K562 (cell line): ENCODE data around the gene ERN1. TPM values are rescaled to one million over a fixed set of nuclear protein-coding genes. Genes with fewer than 3 reads are reported as not detected.

Experiments
- ATF4 ChIP-seq: fragments of 450-650 bp; formaldehyde crosslinking; IDR thresholded peaks from 2 replicates; pipeline ENCODE4 v1.4.0; 2022; ENCODE audit warnings: mild to moderate bottlenecking, moderate library complexity
- COPS2 ChIP-seq: fragments of 450-650 bp; conservative IDR thresholded peaks from 2 replicates; pipeline ENCODE4 v1.6.1; 2016; ENCODE audit warnings: mild to moderate bottlenecking, moderate library complexity
- GTF2E2 ChIP-seq: fragments of 200-800 bp; sonication (Bioruptor generic); IDR thresholded peaks from 2 replicates; pipeline ENCODE4 v1.6.1; 2016; ENCODE audit warnings: missing genetic modification characterization, missing compliant biosample characterization
- LCOR ChIP-seq: sonication (generic); formaldehyde crosslinking; IDR thresholded peaks from 2 replicates; pipeline ENCODE4 v1.8.0; 2022; ENCODE audit warnings: mild to moderate bottlenecking, missing genetic modification reagents
- MIER1 ChIP-seq: fragments of 450-650 bp; IDR thresholded peaks from 2 replicates; pipeline ENCODE4 v1.6.1; 2016; ENCODE audit warnings: antibody characterized with exemption, mild to moderate bottlenecking, low read depth
- MXI1 ChIP-seq: IDR thresholded peaks from 2 replicates; pipeline ENCODE4 v1.6.1; 2011; ENCODE audit warnings: low read depth, mild to moderate bottlenecking, improper control_type of control experiment, low read length
- NR2C2 ChIP-seq, 2 experiments: fragments of 200-800 bp in 1 of 2; sonication (Bioruptor generic) in 1 of 2; sonication (generic) in 1 of 2; formaldehyde crosslinking in 1 of 2; IDR thresholded peaks; 2 replicates each; pipeline versions ENCODE4 v1.6.1 to v1.8.0; 2016 to 2022; ENCODE audit warnings: mild to moderate bottlenecking in 1 of 2, missing compliant biosample characterization in 1 of 2, missing genetic modification characterization in 1 of 2, missing genetic modification reagents in 1 of 2
- NR3C1 ChIP-seq: sonication (generic); formaldehyde crosslinking; IDR thresholded peaks from 2 replicates; pipeline ENCODE4 v1.8.1; 2022; ENCODE audit warnings: missing genetic modification reagents
- POLR2AphosphoS2 ChIP-seq: IDR thresholded peaks from 2 replicates; pipeline ENCODE4 v1.6.1; 2012; ENCODE audit warnings: low read length, improper control_type of control experiment
- RB1 ChIP-seq: fragments of 450-650 bp; IDR thresholded peaks from 2 replicates; pipeline ENCODE4 v1.6.1; 2017; ENCODE audit warnings: low read depth, mild to moderate bottlenecking
- TEAD4 ChIP-seq, 2 experiments: sonication (generic) in 1 of 2; formaldehyde crosslinking in 1 of 2; IDR thresholded peaks; 2 replicates each; pipeline versions ENCODE4 v1.6.1 to v1.8.0; 2012 to 2022; ENCODE audit warnings: borderline replicate concordance in 1 of 2, inconsistent platforms in 1 of 2, low read length in 1 of 2, mild to moderate bottlenecking in 1 of 2, missing genetic modification reagents in 1 of 2
- TFE3 ChIP-seq: fragments of 450-650 bp; formaldehyde crosslinking; IDR thresholded peaks from 2 replicates; pipeline ENCODE4 v1.4.0; 2020; ENCODE audit warnings: mild to moderate bottlenecking, mixed read lengths
- ZBTB9 ChIP-seq: fragments of 450-650 bp; formaldehyde crosslinking; IDR thresholded peaks from 2 replicates; pipeline ENCODE4 v1.4.0; 2020; ENCODE audit warnings: mild to moderate bottlenecking, moderate library complexity
- ZNF143 ChIP-seq: sonication (generic); formaldehyde crosslinking; IDR thresholded peaks from 2 replicates; pipeline ENCODE4 v1.9.0; 2022; ENCODE audit warnings: mild to moderate bottlenecking, missing genetic modification reagents
- ZNF24 ChIP-seq: fragments of 450-650 bp; IDR thresholded peaks from 2 replicates; pipeline ENCODE4 v1.6.1; 2016
- ZNF57 ChIP-seq: fragments of 450-650 bp; formaldehyde crosslinking; IDR thresholded peaks from 2 replicates; pipeline ENCODE4 v1.4.0; 2020; ENCODE audit warnings: mild to moderate bottlenecking, moderate library complexity
- polyA plus RNA-seq, 8 experiments: library from polyadenylated mRNA; depleted of rRNA in 4 of 8; stranded (reverse) in 5 of 8; unstranded in 3 of 8; fragments of >200 nt; fragmentation: Nextera tagmentation in 2 of 8; fragmentation: Illumina TruSeq in 1 of 8; extraction: Ambion mirVana in 2 of 8; extraction: Trizol in 1 of 8; gene quantifications; 2 replicates each; pipeline versions ENCODE4 v1.2.1 to v1.2.3, GENCODE V29; 2011 to 2014; ENCODE audit warnings: inconsistent platforms in 1 of 8, missing spikeins in 1 of 8
- total RNA-seq, 7 experiments: library from RNA; depleted of rRNA in 6 of 7; stranded (reverse); fragments of >200 nt in 6 of 7; fragmentation: Illumina TruSeq in 2 of 7; extraction: Trizol in 2 of 7; gene quantifications; 2 replicates each; pipeline versions ENCODE4 v1.2.1 to v1.2.3, GENCODE V29; 2011 to 2021; ENCODE audit warnings: low replicate concordance in 1 of 7
- TF ChIP-seq, protein P1 (sequence below): IDR thresholded peaks from 2 replicates; pipeline ENCODE4 v1.6.1; 2012; ENCODE audit warnings: low read depth, low read length, improper control_type of control experiment, borderline replicate concordance
- TF ChIP-seq, protein P2 (sequence below): sonication (generic); formaldehyde crosslinking; IDR thresholded peaks from 2 replicates; pipeline ENCODE4 v1.8.1; 2023; ENCODE audit warnings: mild to moderate bottlenecking, missing genetic modification reagents
- TF ChIP-seq, protein P3 (sequence below): fragments of 250-450 bp; sonication (Bioruptor Pico); IDR thresholded peaks from 2 replicates; pipeline ENCODE4 v1.4.0; 2020; ENCODE audit warnings: mild to moderate bottlenecking

Gene ERN1
- total and polyA plus RNA-seq, 9 of the 15 experiments (the other 6 are each of a cell fraction or from before 2014, with no cell fraction given), result 2.1 to 22.5 (median 7.3) TPM

DNA sequence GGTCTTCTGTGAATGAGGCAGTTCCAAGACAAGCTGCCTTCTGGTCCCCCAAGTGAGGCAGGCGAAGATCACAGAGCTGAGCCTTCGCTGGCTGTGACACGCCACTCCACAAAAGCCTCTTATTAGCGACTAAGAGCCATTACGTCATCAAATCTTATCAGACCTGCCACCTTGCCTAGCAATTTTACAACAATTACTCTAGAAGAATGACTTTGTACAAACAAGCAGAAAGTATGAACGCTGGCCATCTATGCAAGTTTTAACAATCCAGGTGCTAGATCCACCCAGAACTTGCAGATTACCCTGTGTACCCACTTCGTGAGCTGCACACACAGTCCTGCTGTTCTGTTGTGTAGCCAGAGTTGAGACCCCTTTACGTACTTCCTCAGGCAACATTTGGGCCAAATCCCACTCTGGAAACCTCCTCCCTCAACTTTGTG lies 105.7 kb downstream of the ERN1 start (continued):
- no peak for TF ChIP-seq ZBTB9
- TF ChIP-seq, protein P1, sequence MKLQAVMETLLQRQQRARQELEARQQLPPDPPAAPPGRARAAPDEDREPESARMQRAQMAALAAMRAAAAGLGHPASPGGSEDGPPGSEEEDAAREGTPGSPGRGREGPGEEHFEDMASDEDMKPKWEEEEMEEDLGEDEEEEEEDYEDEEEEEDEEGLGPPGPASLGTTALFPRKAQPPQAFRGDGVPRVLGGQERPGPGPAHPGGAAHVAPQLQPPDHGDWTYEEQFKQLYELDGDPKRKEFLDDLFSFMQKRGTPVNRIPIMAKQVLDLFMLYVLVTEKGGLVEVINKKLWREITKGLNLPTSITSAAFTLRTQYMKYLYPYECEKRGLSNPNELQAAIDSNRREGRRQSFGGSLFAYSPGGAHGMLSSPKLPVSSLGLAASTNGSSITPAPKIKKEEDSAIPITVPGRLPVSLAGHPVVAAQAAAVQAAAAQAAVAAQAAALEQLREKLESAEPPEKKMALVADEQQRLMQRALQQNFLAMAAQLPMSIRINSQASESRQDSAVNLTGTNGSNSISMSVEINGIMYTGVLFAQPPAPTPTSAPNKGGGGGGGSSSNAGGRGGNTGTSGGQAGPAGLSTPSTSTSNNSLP, result 0 out of 2 replicates have a peak, but pooled peaks have one; percentile 35
- peak; percentile 33; the same call in 1 of the 2 replicates for TF ChIP-seq RB1
- TF ChIP-seq, protein P2, sequence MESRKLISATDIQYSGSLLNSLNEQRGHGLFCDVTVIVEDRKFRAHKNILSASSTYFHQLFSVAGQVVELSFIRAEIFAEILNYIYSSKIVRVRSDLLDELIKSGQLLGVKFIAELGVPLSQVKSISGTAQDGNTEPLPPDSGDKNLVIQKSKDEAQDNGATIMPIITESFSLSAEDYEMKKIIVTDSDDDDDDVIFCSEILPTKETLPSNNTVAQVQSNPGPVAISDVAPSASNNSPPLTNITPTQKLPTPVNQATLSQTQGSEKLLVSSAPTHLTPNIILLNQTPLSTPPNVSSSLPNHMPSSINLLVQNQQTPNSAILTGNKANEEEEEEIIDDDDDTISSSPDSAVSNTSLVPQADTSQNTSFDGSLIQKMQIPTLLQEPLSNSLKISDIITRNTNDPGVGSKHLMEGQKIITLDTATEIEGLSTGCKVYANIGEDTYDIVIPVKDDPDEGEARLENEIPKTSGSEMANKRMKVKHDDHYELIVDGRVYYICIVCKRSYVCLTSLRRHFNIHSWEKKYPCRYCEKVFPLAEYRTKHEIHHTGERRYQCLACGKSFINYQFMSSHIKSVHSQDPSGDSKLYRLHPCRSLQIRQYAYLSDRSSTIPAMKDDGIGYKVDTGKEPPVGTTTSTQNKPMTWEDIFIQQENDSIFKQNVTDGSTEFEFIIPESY (CRISPR knock-in tag), result no peak
- no peak for TF ChIP-seq TFE3 (CRISPR knock-in tag)
- no peak for TF ChIP-seq COPS2
- no peak for TF ChIP-seq MIER1
- no peak for TF ChIP-seq LCOR (CRISPR knock-in tag)
- no peak for TF ChIP-seq ZNF143
- TF ChIP-seq NR2C2 (CRISPR knock-in tag; IDR thresholded peaks at IDR 0.05), result no peak
- TF ChIP-seq NR2C2 (tag; IDR thresholded peaks at IDR 0.05), result no peak
- TF ChIP-seq GTF2E2 (tag), result no peak
- TF ChIP-seq ZNF57 (CRISPR knock-in tag), result no peak
- TF ChIP-seq, protein P3, sequence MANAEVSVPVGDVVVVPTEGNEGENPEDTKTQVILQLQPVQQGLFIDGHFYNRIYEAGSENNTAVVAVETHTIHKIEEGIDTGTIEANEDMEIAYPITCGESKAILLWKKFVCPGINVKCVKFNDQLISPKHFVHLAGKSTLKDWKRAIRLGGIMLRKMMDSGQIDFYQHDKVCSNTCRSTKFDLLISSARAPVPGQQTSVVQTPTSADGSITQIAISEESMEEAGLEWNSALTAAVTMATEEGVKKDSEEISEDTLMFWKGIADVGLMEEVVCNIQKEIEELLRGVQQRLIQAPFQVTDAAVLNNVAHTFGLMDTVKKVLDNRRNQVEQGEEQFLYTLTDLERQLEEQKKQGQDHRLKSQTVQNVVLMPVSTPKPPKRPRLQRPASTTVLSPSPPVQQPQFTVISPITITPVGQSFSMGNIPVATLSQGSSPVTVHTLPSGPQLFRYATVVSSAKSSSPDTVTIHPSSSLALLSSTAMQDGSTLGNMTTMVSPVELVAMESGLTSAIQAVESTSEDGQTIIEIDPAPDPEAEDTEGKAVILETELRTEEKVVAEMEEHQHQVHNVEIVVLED (CRISPR knock-in tag), result no peak
- peak; percentile 92 for TF ChIP-seq TEAD4 (IDR thresholded peaks at IDR 0.05; ENCODE audit: low read length)
- no peak for TF ChIP-seq TEAD4 (CRISPR knock-in tag; IDR thresholded peaks at IDR 0.05; ENCODE audit: borderline replicate concordance)
- no peak for TF ChIP-seq NR3C1 (CRISPR knock-in tag)
- TF ChIP-seq POLR2AphosphoS2, result no peak
- no peak; the same call in 1 of the 2 replicates for TF ChIP-seq MXI1
- no peak for TF ChIP-seq ZNF24
- peak; percentile 45; the same call in 1 of the 2 replicates for TF ChIP-seq ATF4 (CRISPR knock-in tag)
